Fibroblast of pulmonary artery (primary cell): Measurements from ENCODE around the gene NUMBL.
A peak's percentile ranks its signal among the peaks of the same experiment; 100 is the strongest.

ENCODE experiments used
- DNase-seq: peaks from one replicate; pipeline ENCODE4 v3.0.0-alpha.2; 2010; ENCODE audit warnings: low read depth
- H3K4me3 ChIP-seq: replicated peaks from 2 replicates; pipeline ENCODE4 v1.5.1; 2011; ENCODE audit warnings: low read depth, mild to moderate bottlenecking, control low read depth, low read length, moderate library complexity
- TF ChIP-seq, protein P1 (sequence below): IDR thresholded peaks from 2 replicates; pipeline ENCODE4 v1.5.1; 2011; ENCODE audit warnings: mild to moderate bottlenecking, control low read depth, low read length, inconsistent platforms; ENCODE audit errors: missing control alignments

NUMBL gene

DNA sequence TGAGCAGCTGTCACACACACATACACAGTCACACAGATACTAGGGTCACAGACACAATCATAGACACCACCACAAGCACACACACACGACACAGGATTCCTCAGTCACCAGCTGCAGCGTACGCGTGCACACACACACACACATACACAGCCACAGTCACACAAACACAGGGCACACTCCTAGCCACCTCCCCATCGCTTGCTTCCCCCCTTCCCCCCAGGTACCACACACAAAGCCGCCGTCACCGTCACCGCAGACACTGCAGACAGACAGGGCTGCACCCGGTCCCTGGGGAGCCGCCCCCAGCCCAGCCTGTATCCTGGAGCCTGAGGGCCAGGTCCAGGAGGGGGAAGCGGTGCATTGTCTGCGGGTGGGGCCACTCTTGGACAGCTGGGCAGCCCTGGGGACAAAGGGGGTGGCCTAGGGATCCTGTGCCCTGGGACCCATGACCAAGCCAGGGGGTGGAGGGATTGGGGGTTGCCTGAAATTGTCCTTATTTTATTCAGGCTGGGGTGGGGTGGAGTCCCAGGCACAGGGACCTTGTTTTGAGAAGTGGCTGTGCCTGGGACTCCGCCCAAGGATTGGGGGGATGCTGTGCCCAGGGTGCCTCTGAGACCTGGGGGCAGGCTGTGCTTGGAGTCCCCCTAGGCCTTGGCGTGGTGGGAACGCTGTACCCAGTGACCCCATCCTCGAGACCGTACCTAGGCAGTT lies 957 bp downstream of the NUMBL start:
- TF ChIP-seq, protein P1, sequence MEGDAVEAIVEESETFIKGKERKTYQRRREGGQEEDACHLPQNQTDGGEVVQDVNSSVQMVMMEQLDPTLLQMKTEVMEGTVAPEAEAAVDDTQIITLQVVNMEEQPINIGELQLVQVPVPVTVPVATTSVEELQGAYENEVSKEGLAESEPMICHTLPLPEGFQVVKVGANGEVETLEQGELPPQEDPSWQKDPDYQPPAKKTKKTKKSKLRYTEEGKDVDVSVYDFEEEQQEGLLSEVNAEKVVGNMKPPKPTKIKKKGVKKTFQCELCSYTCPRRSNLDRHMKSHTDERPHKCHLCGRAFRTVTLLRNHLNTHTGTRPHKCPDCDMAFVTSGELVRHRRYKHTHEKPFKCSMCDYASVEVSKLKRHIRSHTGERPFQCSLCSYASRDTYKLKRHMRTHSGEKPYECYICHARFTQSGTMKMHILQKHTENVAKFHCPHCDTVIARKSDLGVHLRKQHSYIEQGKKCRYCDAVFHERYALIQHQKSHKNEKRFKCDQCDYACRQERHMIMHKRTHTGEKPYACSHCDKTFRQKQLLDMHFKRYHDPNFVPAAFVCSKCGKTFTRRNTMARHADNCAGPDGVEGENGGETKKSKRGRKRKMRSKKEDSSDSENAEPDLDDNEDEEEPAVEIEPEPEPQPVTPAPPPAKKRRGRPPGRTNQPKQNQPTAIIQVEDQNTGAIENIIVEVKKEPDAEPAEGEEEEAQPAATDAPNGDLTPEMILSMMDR, result no peak
- no peak for DNase-seq
- peak overlapping the region; percentile 88 for H3K4me3 ChIP-seq

DNA sequence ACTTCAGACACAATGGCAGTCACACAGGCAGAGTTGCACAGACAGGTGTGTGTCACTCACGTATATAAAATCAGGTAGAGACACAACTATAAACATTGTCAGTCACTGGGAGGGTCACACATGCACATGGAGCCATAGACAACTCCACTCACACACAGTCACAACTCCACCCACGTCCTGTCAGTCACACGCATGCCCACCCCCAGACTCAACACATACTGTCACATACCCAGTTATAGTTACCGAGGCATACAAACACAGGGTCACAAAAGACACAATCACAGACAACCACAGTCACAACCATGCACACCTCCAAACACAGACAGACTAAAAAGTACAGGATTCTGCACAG lies 1.5 kb downstream of the NUMBL start:
- H3K4me3 ChIP-seq, result peak overlapping the region; percentile 88
- no peak for DNase-seq
- TF ChIP-seq, protein P1, result no peak

DNA sequence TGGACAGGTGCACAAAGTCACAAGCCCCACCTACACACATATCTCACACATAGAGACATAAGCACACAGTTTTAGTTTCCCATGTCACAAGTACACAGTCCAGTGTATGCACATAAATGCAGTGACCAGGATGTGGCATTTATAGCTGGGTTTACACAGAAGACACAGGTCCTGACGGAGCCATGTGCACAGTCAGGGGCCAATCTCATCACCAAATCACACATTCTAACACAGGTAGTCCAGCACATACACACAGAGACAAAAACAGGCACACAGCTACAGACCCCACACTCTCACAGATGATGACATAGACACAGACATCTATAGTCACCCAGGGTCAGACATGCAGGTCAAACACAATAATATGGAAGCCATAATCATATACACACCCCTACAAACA lies 2.1 kb downstream of the NUMBL start:
- peak overlapping the region; percentile 88 for H3K4me3 ChIP-seq
- TF ChIP-seq, protein P1, result no peak
- no peak for DNase-seq

DNA sequence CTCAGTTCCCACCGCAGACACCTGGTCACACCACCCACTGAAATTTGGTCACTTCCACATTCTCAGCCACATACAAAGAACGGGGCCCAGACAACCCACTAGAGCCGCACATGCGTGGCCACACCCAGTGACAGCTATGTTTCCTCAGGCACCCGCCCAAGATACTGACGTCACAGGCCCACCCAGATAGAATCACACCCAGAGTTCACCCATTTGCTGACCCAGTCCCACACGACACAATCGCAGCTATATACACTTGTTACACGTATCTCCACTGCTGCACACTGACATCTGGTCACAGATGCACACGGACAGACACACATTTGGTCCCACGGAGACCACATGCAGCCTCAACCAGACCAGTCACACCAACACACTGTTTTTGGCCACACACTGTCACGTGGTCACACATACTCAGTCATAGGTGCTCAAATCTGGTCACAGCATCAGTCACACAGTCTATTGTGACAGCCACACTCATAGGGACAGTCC lies 2.9 kb downstream of the NUMBL start:
- DNase-seq, result peak; percentile 68
- H3K4me3 ChIP-seq, result peak overlapping the region; percentile 88

DNA sequence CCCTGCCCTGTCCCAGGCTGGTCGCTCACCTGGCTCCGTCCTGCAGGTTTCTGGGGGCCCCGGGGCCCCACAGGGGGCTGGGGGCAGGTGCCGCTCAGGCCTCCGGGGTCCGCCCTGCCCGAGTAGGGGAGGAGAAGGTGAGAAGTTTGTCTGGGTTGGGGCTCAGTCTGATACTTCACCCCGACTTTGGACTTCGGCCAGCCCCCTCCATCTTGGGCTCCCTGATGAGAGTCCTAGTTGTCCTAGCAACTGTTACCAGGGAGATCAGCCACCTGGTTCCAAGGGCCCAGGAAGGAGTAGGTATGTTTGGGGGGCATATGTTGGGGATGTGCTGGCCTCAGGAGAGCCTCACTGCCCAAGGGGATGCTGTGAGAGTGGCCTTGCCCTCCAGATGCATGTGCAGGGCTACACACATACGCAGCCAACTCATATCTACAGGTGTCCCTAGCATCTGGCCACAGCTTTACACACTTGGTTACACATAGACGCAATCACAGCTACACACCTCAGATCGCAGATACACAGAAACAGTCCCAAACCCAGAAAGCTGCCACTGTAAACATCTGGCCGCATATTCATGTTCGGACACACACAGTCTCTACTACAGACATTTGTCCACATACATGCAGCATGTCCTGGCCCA lies 3.4 kb downstream of the NUMBL start:
- TF ChIP-seq, protein P1, result no peak
- no peak for DNase-seq
- no peak overlapping the region for H3K4me3 ChIP-seq

More for the DNA sequence above, 2.9 kb downstream of the NUMBL start:
- TF ChIP-seq, protein P1, result no peak

DNA sequence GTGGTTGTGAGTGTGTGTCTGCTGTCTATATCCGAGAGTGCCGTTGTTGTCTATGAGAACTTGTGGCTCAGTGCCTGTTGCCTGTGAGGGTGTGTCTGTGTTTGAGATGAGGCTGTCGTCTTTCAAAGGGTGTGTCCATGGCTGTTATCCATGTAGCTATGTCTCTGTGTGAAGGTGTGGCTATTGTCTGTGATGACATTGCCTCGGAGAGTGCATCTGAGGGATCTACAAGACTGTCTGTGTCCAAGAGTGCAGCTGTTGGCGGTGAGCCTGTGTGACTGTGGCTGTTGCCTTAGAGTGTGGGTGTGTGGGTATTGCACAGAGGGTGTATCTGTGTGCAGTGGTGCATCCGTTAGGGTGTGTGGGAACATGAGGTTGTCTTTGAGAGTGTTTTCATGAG lies 4.9 kb downstream of the NUMBL start:
- TF ChIP-seq, protein P1, result no peak
- H3K4me3 ChIP-seq, result no peak overlapping the region
- no peak for DNase-seq
